Astrocyte of the hippocampus (primary cell): ENCODE data around the gene IFNK.
"Not testable (repeated sequence)": the region's sequence is repeated elsewhere in the genome, so short reads cannot be mapped to it uniquely, and the experiment has no call there.

ENCODE experiments used
- DNase-seq: peaks from one replicate; pipeline ENCODE4 v3.0.0; 2011; ENCODE audit warnings: low read depth, low spot score

Gene IFNK, protein sequence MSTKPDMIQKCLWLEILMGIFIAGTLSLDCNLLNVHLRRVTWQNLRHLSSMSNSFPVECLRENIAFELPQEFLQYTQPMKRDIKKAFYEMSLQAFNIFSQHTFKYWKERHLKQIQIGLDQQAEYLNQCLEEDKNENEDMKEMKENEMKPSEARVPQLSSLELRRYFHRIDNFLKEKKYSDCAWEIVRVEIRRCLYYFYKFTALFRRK

DNA sequence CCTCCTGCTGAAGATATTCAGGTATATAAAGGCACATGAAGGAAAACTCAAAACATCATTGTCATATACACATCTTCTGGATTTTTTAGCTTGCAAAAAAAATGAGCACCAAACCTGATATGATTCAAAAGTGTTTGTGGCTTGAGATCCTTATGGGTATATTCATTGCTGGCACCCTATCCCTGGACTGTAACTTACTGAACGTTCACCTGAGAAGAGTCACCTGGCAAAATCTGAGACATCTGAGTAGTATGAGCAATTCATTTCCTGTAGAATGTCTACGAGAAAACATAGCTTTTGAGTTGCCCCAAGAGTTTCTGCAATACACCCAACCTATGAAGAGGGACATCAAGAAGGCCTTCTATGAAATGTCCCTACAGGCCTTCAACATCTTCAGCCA is at the start of gene IFNK:
IFNK (plus strand) TSS at position 55 of the 400 bp plus-strand sequence; CDS start at position 102, 47 bp downstream.
- DNase-seq = no peak

DNA sequence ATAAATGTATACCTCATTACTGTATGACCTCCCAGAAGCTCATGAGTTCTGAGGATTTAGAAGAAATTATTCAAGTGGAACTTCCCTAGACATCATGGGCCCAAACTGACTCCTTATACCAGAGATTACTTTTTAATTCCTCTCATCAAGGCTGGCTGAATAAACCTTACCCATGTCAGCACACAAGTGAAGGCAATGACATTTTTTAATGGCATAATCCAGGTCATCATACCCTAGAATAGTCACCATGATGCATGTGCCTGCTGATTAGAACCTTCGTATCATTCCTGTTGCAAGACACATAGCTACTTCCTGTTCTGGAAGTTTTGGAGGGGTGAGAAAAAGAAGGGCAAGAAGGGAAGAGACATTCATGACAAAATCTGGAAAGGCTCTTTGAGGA is 49.8 kb upstream of the IFNK start:
- DNase-seq = no peak

DNA sequence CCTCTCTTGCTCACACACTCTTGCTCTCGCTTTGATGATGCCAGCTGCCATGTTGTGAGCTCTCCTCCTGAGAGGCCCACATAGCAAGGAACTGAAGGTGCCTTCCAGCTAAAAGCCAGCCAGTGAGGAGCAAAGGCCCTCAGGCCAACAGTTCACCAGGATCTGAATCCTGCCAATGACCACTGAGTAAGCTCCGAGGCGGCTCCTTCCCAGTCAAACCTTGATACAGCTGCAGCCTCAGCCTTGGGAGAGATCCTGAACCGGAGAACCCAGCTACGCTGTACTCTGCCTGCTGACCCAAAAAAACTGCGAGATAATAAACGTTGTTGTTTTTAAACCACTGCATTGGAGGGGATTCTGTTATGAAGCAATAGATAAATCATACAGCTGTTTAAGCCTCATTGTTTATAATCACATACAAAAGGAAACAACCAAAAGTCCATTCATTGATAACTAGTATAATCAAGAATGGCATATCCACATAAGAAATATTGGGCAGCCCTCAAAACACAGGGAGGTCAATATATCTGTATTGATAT is 49.0 kb upstream of the IFNK start:
- DNase-seq = no peak

GRCh38 chr9:27476870-27477515 is 47.1 kb upstream of the IFNK start:
- DNase-seq = no peak

- no peak for DNase-seq
Measured at GRCh38 chr9:27478322-27478721, 45.8 kb upstream of the IFNK start.

GRCh38 chr9:27482709-27483108 is 41.4 kb upstream of the IFNK start:
- DNase-seq = no peak

DNA sequence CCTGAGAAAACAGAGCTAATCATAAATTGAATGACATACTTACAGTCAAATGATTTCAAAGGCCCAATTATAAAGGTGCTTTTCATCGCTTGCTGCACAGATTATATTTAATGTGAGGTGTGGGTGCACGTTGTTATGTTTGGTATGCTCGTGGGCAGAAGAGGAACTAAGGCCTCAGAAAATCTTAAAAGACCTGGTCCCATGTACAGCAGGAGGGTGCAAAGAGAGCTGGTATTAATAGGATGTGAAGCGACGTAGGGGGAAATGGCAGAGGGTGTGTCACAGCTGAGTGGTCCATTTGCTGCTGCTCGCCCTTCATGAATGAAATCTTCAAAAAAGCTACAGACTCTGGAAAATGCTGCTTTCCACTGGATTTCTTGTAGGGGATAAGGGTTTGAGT is 40.5 kb upstream of the IFNK start:
- no peak for DNase-seq

- no peak for DNase-seq
Measured at GRCh38 chr9:27485158-27485557, 38.9 kb upstream of the IFNK start.

GRCh38 chr9:27487128-27487640 is 36.9 kb upstream of the IFNK start:
- DNase-seq = no peak

DNA sequence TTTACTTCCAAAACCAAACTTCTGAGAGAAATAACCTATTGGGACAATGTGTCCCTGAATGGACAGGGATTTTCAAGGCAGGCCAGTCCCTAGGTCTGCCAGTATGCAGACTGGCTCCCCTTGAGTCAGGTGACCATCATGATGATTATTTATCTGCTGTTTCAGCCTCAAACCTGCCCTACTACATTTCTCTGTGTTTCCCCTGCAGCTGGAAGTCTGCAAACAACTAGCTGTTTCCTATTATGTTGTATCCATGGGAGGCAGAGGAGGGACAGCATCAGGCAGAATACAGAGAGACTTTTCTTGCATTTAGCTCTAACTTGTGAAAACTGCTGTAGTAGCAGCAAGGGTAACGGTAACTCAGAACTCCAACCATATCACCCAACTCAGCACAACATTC is 36.2 kb upstream of the IFNK start:
- no peak for DNase-seq

- DNase-seq = no peak
Measured at GRCh38 chr9:27489087-27489876, 34.8 kb upstream of the IFNK start.

GRCh38 chr9:27491154-27491553 is 32.9 kb upstream of the IFNK start:
- DNase-seq = peak; percentile 20

DNA sequence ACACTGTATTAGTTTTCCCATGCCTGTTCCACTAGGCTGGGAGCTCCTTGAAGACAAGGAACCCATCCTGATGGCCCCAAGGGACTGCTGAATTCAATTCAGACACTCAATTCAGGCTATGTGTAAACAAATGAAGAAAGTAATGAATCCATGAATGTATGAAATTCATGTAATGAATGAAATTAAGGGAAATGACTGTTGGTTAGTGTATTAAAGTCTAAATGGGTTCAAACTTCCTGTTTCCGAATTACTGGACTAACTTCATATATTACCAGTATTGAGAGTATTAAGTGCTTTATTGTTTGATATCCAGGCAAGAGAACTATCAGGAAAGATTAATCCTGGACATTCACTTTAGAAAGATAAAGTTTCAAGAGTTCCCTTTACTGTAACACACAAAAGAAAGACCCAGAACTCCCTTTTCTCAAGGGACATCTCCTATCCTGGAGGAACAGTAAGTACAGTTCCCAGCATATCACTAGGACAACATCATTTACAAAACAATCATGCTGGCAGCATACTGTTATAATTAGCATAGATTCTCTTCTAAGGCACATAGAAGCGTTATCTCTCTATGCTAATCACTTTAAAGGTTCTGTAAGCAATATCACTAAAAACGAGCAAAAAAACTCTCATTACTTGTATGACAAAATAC is 28.5 kb upstream of the IFNK start:
- no peak for DNase-seq

- no peak for DNase-seq
Measured at GRCh38 chr9:27496135-27496504, 28.0 kb upstream of the IFNK start.

GRCh38 chr9:27497883-27498417 is 26.1 kb upstream of the IFNK start:
- DNase-seq = peak; percentile 9

- DNase-seq = peak; percentile 22
Measured at GRCh38 chr9:27499451-27499850, 24.6 kb upstream of the IFNK start.

DNA sequence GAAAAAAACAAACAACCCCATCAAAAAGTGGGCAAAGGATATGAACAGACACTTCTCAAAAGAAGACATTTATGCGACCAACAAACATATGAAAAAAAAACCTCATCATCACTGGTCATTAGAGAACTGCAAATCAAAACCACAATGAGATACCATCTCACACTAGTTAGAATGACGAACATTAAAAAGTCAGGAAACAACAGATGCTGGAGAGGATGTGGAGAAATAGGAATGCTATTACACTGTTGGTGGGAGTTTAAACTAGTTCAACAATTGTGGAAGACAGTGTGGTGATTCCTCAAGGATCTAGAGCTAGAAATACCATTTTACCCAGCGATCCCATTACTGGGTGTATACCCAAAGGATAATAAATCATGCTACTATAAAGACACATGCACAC is 23.2 kb upstream of the IFNK start:
- not testable (repeated sequence) for DNase-seq

DNA sequence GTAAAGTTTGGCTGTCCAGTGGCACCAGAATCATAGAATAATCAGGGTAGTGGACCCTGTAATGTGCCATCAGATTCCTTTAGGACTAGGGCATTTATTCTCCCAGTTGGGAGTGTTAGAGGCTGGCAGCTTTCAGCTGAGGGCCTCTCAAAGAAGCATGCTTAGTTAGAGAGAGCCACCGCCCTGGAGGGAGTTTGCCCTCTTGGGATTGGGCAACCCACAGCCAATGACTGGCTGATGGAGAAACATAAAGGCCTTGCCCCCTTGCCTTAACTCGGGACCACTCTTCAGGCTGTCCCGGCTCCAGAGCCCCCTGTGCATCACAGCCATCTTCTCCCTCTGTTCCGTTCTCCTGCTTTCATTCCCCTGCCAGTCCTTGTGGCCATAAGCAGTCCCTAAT is 20.5 kb upstream of the IFNK start:
- DNase-seq = no peak

DNA sequence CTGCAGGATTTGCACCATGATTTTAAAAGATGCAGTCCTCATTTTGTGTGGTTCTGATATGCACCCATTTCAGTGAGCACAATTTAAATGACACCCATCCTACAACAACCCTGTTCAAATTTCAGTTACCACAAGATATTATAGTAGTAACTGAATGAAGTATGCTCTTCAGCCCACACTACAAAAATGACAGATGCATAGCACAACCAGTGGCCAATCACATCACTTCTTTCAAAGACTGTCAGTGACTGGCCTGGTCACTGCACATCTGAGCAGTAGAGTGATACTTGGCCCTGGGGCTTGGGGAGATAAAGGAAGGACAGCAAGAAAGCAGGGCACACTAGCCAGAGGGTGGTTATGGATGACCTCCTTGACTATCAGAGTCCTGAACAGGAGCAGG is 19.8 kb upstream of the IFNK start:
- no peak for DNase-seq

- peak; percentile 73 for DNase-seq
Measured at GRCh38 chr9:27505744-27506161, 18.3 kb upstream of the IFNK start.

DNA sequence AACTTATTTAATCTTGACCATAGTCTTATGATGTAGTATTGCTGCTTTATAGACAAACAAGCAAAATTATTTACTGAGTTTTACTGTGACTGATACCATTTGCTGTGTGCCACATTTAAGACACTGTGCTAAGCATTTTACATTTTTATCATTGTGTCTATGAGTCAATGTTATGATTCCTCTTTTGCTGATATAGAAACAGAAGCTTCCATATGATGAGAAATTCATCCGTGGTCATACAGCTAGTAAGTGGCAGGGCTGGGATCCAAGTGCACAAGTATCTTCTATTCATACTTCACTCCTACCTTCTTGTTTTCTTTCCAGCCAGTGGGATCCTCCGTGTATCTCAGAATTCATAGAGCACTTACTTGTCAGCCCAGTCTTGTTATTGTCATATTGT is 17.1 kb upstream of the IFNK start:
- no peak for DNase-seq

DNA sequence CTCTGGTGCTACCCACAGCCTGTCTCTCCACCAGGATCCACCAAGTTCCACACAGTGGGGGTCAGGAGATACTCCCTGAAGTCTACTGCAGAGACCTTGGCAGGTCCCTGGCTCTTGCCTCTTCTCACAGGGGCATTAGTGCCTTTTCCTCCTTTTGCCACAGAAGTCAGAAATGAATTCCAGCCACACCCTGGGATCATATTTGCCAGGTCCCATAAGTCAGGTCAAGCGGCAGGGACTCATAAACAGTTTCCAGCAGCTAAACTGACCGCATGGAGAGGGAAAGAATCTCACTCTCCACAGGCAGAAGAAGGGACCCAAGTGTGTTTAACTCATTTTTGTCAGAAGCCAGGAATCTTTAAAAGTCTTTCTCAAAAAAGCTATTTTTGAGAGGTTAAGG is 13.3 kb upstream of the IFNK start:
- DNase-seq = no peak
